Measurements from ENCODE around the gene CYP19A1.

GRCh38 chr15:51223771-51224229 is 114.6 kb downstream of the CYP19A1 start:
- no peak for TF ChIP-seq CTCF (IDR thresholded peaks at IDR 0.05)
- no peak for TF ChIP-seq EZH2 (IDR thresholded peaks at IDR 0.05)
